A673 (cell line): ENCODE measurements around the gene BEND5.

ENCODE experiments used
- CTCF ChIP-seq: fragments of 300-800, 200-600 bp; sonication (generic); conservative IDR thresholded peaks from 2 replicates; pipeline ENCODE4 v1.5.1; 2017; ENCODE audit warnings: low read depth, mild to moderate bottlenecking, antibody characterized with exemption, low read length, moderate library complexity, mixed read lengths
- EZH2 ChIP-seq: fragments of 200-600 bp; sonication (generic); IDR thresholded peaks from 2 replicates; pipeline ENCODE4 v1.6.1; 2017; ENCODE audit warnings: borderline replicate concordance, low read depth, mild to moderate bottlenecking, mixed read lengths, antibody characterized with exemption, low read length; ENCODE audit not compliant: poor library complexity, severe bottlenecking

- TF ChIP-seq CTCF (no peak), EZH2 (no peak)
These were observed 666 bp upstream of the BEND5 start for GRCh38 chr1:48777219-48777895.
